Spleen (tissue), 7 donors: ENCODE data around the gene ABCA3.

Experiments used
- POLR2A ChIP-seq, 3 donors: fragments of 450-650 bp; IDR thresholded peaks; one replicate each; pipeline ENCODE4 v1.5.1; 2017; ENCODE audit warnings: antibody characterized with exemption in 3 of 3, mild to moderate bottlenecking in 1 of 3
- TF ChIP-seq, protein P1 (sequence below), 11 experiments: fragments of 200-600 bp in 7 of 11; fragments of 450-650 bp in 4 of 11; sonication (generic) in 4 of 11; IDR thresholded peaks in 8 of 11; conservative IDR thresholded peaks in 3 of 11; 1 replicate in 7 of 11; 2 replicates in 4 of 11; pipeline versions ENCODE4 v1.4.0 to v1.8.0; 2016 to 2021; ENCODE audit warnings: antibody characterized with exemption in 11 of 11, inconsistent platforms in 4 of 11, mild to moderate bottlenecking in 1 of 11
- donor health status: DM: no; HTN: no; CAD: no; lungs with moderate emphysema.
- donor health status: DM: no; HTN: no; CAD: no.
- donor health status: DM: no; HTN: no; CAD: no.

DNA sequence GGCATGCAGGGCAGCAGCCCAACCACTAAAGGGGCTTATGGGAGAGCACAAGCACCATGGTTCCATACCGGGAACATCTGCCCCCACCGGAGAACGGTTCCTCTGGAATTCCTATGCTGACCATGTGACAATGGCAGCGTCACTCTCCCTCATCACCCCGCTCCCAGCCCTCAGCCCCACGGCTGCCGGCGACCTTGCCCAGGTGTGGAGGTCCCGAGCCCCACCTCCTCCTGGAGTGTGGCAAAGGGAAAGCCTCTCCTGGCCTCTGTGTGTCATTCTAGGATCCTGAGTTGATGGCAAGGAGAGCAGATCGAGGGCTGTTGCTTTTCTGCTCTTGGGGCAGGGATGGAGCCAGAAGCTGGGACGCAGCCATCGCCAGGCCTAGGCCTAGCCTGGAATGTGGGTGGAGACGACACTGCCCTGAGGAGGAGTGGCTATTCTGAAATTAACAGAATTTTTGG lies 54.8 kb downstream of the ABCA3 start:
- TF ChIP-seq, protein P1, sequence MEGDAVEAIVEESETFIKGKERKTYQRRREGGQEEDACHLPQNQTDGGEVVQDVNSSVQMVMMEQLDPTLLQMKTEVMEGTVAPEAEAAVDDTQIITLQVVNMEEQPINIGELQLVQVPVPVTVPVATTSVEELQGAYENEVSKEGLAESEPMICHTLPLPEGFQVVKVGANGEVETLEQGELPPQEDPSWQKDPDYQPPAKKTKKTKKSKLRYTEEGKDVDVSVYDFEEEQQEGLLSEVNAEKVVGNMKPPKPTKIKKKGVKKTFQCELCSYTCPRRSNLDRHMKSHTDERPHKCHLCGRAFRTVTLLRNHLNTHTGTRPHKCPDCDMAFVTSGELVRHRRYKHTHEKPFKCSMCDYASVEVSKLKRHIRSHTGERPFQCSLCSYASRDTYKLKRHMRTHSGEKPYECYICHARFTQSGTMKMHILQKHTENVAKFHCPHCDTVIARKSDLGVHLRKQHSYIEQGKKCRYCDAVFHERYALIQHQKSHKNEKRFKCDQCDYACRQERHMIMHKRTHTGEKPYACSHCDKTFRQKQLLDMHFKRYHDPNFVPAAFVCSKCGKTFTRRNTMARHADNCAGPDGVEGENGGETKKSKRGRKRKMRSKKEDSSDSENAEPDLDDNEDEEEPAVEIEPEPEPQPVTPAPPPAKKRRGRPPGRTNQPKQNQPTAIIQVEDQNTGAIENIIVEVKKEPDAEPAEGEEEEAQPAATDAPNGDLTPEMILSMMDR (IDR thresholded peaks at IDR 0.05 in 8 of 11, conservative IDR thresholded peaks at IDR 0.05 in 3 of 11): no peak
- TF ChIP-seq POLR2A (IDR thresholded peaks at IDR 0.05): no peak
